Spleen (tissue), 7 donors: ENCODE measurements around the gene DNAJB1.

Experiments
- POLR2A ChIP-seq, 3 donors: fragments of 450-650 bp; IDR thresholded peaks; one replicate each; pipeline ENCODE4 v1.5.1; 2017; ENCODE audit warnings: antibody characterized with exemption in 3 of 3, mild to moderate bottlenecking in 1 of 3
- TF ChIP-seq, protein P1 (sequence below), 11 experiments: fragments of 200-600 bp in 7 of 11; fragments of 450-650 bp in 4 of 11; sonication (generic) in 4 of 11; IDR thresholded peaks in 8 of 11; conservative IDR thresholded peaks in 3 of 11; 1 replicate in 7 of 11; 2 replicates in 4 of 11; pipeline versions ENCODE4 v1.4.0 to v1.8.0; 2016 to 2021; ENCODE audit warnings: antibody characterized with exemption in 11 of 11, inconsistent platforms in 4 of 11, mild to moderate bottlenecking in 1 of 11
- donor health status: DM: no; HTN: no; CAD: no; lungs with moderate emphysema.
- donor health status: DM: no; HTN: no; CAD: no.
- donor health status: DM: no; HTN: no; CAD: no.

DNA sequence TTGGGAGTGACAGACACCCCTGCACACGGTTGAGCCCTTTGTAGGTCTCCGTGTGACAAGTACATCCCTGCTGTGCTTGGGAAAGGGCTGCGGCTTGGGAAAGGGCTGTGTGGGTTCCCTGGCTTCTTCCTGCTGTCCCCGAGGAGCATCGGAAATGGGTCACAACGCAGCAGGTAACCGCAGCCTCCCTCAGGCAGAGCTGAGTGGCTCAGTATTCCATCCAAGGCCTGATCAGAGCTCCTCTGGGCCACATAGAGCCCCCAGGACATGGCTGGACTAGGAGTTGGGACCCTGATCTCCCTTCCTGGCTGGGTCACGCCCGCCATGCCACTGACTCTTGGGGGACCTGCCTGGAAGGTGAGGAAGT lies 27.5 kb upstream of the DNAJB1 start:
- no peak for TF ChIP-seq POLR2A (IDR thresholded peaks at IDR 0.05)
- TF ChIP-seq, protein P1, sequence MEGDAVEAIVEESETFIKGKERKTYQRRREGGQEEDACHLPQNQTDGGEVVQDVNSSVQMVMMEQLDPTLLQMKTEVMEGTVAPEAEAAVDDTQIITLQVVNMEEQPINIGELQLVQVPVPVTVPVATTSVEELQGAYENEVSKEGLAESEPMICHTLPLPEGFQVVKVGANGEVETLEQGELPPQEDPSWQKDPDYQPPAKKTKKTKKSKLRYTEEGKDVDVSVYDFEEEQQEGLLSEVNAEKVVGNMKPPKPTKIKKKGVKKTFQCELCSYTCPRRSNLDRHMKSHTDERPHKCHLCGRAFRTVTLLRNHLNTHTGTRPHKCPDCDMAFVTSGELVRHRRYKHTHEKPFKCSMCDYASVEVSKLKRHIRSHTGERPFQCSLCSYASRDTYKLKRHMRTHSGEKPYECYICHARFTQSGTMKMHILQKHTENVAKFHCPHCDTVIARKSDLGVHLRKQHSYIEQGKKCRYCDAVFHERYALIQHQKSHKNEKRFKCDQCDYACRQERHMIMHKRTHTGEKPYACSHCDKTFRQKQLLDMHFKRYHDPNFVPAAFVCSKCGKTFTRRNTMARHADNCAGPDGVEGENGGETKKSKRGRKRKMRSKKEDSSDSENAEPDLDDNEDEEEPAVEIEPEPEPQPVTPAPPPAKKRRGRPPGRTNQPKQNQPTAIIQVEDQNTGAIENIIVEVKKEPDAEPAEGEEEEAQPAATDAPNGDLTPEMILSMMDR (IDR thresholded peaks at IDR 0.05 in 8 of 11, conservative IDR thresholded peaks at IDR 0.05 in 3 of 11): no peak
